Activated CD4-positive, CD25-positive, alpha-beta regulatory T cell treated with anti-CD3 and anti-CD28 coated beads, Interleukin-2, amount 50 U/mL, for 24 hours (primary cell): ENCODE data around the gene VTCN1.
"Not testable (repeated sequence)": the region's sequence is repeated elsewhere in the genome, so short reads cannot be mapped to it uniquely, and the experiment has no call there.

Experiments used
- ATAC-seq, 2 donors: fragments of 150-1000 bp; cut with Tn5 transposase; one replicate each; pipeline ENCODE4 v1.10.0; 2021; ENCODE audit warnings: mild to moderate bottlenecking in 1 of 2, moderate library complexity in 1 of 2

The VTCN1 gene, protein sequence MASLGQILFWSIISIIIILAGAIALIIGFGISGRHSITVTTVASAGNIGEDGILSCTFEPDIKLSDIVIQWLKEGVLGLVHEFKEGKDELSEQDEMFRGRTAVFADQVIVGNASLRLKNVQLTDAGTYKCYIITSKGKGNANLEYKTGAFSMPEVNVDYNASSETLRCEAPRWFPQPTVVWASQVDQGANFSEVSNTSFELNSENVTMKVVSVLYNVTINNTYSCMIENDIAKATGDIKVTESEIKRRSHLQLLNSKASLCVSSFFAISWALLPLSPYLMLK

DNA sequence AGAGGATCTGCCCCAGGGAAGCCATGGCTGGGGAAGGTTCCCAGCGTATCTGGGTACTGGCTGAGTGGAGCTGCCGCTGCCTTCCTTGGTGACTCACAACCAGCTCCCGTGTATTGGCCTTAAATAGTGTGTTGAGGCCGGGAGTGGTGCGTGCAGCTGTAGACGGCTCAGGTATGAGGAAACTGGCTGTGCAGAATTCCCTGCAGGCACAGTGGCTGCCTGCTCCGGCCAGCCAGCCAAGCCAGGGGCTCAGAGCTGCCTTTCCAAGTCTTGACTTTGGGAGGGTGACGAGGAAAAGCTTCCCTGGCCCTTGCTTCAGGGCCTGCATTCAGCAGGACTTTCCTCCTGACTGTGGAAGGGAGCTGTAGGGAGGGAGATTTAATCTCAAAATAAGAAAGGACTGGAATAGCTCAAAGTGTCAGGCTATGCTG is at the start of gene VTCN1:
Gene VTCN1 (minus strand): TSS at position 97 of the 431 bp plus-strand sequence. CDS start 72 bp downstream, at position 25.
- ATAC-seq = no peak

DNA sequence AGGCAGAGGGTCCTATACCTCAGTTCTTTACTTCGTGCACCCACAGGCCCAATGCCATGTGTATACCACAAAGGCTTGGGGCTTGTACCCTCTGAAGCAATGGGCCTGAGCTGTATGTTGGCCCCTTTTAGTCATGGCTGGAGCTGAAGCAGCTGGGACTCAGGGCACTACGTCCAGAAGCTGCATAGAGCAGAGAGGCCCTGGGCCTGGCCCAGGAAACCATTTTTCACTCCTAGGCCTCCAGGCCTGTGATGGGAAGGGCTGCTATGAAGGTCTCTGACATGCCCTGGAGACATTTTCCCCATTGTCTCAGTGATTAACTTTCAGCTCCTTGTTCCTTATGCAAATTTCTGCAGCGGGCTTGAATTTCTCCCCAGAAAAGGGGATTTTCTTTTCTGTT is 48.1 kb upstream of the VTCN1 start:
- ATAC-seq = no peak

DNA sequence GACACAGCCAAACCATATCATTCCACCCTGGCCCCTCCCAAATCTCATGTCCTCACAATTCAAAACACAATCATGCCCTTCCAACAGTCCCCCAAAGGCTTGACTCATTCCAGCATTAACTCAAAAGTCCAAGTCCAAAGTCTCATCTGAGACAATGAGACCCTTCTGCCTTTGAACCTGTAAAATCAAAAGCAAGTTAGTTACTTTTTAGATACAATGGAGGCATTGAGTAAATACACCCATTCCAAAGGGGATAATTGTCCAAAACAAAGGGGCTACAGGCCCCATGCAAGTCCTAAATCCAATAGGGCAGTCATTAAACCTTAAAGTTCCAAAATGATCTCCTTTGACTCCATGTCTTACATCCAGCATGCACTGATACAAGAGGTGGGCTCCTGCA is 47.3 kb upstream of the VTCN1 start:
- ATAC-seq = not testable (repeated sequence)

DNA sequence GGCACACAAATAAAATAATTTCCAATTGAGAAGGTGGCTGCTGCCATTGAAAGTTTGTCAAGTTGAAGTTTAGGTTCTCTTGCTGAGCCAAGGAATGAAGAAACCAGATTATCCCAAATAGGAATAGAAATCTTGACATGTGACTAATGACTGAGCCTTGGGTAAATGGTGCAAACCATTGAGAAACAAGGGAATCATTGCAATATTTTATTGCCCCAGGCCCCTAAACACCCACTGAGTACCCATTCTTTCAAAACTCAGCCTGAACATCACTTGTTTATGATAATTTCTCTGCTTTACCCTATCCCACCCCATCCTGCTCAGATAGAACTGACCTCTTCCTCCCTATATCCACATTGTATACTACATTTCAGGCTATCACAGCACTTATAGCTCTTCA is 46.6 kb upstream of the VTCN1 start:
- ATAC-seq = no peak

DNA sequence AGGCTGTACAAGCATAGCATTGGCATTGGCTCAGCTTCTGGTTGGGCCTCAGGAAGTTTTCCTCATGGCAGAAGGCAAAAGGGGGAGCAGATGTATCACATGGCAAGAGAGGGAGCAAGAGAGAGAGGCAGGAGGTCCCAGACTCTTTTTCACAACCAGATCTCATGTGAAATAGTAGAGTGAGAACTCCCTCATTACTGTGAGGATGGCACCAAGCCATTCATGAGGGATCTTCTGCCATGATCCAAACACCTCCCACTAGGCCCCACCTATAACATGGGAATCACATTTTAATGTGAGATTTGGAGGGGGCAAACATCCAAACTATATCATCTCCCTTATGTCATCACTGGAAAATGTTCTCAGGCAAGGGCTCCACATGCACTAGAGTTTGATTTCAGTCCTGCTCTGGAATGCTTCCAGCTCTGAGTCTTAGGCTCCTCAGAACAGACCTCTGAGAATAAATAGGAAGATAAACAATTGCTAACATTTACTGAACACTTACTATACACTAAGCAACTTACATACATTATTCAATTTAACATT is 39.4 kb upstream of the VTCN1 start:
- no peak for ATAC-seq

DNA sequence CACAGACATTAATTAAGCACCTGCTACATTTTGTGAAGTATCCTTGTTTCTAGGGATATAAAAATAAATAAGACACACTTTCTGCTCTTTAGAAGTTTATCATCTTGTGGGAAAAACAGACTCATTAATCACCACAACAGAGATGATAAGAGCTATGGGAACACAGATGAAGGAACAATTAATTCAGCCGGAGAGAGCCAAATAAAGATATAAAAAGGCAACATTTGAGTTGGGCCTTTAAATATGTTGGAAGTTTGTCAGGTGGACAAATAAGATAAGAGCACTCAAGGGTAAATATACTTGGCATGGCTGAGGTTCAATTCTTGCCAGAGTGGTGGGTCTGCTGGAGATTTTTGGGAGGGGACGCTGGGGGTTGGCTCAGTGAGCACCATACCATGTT is 34.2 kb upstream of the VTCN1 start:
- ATAC-seq = no peak

DNA sequence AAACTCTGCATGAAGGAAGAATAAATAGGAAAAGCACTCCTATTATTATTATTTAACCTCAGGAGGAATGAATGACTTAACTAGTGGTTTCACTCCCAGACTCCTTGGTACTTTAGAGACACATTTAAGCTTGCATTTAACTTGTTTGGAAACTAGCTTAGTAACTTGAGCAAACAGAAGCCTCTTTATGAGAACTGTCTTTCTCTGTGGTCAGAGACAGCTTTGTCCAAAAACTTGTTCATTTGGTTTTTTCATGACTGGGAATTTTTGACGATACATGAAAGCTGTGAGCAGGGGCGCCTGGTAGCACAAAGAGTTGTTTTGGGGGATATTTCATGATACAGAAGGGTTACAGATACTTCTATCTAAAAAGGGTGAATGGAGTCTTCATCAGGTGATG is 33.6 kb upstream of the VTCN1 start:
- ATAC-seq = no peak

DNA sequence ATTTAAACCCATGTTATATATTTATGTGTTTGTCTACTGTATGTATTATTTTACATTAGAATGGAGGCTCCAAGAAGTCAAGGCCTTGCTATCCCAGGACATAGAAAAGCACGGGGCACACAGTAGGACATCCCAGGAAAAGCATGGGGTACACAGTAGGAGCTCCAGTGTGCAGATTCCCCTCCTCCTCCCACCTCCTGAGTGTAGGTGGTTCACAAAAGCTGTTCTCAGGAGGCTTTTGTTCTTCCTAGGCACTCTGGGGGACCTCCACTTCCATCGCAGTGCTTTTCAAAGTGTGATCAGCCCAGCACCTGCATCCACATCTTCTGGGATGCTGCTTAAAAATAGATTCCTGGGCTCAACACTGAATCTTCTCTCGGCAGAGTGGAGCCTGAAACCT is 30.8 kb upstream of the VTCN1 start:
- no peak for ATAC-seq

DNA sequence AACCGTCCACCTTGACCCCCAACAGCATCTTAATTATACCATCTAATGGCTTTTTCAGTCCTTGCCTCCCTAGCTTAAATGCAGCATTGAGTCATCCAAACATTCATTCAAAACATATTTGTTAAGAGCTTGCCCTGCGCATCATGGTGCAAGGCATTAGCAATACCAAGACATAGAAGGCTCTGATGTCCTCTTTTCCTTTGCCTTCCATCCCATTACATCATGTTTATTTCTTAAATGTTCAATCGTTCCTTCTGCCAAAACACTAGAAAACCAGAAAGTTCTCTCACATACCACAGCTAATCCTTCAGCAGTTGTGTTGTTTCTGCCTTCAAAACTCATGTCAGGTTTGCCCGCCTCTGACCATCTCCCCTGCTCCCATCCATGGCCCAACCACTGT is 29.8 kb upstream of the VTCN1 start:
- ATAC-seq = no peak

DNA sequence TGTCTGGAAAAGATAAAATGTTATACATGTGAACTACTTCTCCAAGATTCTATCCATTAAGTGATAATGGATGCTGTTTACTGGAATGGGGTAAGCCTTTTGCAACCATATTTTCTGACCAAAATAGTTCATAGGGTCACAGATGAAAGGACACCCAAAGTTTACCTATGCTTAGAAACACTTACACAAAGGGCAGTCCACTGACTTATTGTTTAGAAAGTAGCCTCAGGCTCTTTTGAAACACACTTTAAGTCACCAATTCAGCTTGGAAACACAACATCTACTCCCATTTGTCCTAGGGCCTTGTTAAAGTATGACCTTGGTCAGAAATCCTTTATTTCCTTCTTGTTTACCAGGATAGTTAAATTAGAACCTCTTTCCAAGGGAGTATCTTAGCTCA is 28.7 kb upstream of the VTCN1 start:
- ATAC-seq = no peak

DNA sequence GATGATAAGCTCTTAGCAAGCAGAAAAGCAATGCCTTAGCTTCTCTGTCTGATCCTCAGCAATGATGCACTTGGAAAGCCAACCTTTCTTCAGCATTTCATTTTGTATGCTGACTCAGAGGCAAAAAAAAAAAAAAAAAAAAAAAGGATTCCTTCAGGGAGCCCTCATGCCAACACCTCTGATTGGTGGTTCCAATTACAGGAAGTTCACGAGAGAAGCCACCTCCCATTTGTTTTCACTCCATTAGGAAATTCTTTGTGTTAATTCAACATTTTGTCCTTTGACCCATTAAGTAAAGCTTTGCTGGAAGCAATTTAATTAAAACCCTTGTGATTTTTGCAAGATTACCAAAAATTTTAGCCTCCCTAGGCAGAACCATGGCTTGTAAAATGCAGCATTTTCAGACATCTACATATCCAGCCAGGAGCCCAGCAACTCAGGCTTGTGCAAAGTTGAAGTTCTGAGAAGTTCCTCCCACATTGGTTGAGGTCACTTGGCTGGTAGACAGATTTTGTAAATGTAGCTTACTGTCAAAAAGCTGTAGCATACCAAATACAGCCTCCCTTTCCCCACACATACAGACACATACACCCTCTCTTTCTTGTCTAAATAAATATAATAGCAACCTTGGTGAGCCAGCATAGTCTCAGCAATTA is 27.1 kb upstream of the VTCN1 start:
- ATAC-seq = no peak

DNA sequence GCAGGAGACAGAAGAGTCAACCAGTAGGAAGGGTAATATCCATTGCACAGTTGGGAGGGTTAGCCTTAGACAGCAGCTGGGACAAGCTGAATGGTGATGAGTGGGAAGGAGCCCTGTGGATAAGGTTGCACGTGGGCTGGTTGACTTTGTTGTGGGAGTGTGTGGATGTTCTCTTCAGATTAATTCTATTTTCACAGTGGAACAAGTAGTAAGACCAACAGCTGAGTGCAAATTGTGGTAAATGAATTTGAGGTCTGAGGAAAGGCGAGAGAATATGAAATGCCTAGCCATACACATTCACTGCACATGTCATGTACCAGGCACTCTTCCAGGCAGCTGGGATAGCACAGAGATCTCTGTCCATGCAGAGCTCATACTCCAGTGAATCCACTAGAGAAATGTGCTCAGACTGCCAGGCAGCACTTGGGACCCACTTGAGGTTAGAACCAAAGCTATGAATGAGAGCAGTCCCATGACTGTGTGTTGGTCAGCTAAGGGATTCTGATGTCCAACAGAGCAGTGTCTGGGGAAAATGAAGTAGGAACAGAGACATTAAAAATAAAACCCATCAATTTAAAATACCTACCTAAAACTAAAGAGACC is 25.2 kb upstream of the VTCN1 start:
- ATAC-seq = no peak

DNA sequence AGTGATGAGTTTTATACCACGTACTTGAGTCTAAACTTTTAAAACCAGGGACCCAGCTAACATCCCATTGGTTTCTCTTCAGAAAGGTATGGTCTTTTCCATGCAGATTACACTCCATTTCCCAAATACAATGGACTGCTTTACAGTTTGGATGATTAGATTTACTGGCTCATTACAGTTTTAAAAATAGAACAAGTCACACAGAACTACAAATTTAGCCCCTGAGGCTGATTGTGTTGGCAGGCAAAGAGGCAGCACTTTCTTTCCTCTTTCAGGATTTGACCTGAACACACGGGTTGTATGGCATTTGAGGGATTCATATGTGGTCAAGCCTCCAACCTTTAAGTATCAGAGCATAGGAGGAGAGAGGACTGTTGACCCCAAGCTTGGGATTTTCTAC is 21.8 kb upstream of the VTCN1 start:
- ATAC-seq = no peak

DNA sequence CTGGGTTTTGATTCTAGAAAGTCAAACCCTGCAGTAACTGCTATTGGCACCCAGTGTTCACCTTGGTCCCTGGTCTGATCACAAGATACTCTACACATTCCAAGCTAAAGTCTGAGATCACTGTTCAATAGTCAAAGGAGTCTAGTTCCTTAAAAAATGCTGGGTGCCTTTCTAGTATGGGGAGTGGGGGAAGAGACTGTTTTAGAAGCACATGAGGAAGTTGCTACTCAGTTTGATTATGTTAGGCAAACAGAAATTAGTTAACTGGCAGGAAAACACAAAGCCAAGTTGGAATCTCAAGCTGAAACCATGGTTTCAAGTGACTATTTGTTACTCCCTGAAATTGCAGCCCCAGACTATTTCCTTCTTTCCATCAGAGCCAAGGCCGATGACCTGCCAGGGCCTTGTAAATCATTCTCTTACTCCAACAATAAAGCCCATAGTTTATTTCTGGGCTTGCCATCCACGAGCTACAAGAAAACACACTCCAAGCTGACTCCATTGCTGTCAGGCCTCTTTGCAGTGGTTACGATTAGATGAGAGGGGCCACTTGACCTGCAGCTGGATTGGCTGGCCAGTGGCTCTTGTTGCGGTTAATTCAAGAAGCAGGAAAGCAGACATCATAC is 21.1 kb upstream of the VTCN1 start:
- no peak for ATAC-seq

DNA sequence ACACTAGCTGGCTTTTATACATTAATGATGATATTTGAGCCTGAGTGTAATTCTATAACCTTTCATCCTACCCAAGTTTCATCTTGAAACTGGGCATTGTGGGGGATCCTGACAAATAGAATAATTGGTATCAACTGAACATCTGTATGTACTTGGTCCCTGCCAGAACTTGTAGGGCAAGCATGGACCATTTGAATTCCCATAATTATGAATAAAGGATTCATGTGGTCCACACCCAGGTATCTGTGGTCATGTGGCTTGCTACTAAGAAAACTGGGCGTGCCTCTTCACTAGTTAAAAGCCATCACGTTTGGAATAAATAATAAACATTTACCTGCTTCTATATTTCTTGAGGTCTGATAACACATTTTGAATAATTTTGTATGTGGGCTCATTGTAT is 20.6 kb upstream of the VTCN1 start:
- ATAC-seq = no peak

DNA sequence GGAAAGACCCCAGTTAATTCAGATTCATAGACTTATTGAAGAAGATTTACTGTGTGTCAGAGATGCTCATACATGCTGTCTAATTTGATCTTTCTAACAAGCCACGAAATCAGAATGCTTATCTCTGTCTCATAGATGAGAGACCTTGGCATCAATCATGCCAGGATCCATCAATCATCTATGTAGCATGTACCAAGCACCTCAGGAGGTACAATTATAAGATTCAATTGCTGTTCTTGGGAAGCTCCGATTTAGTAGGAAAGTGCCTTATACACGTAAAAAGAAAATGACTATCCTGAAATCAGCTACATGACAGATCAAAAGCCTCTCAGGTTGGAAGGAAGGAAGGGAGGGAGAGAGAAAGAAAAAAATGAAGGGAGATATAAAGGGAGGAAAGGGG is 18.5 kb upstream of the VTCN1 start:
- ATAC-seq = no peak

DNA sequence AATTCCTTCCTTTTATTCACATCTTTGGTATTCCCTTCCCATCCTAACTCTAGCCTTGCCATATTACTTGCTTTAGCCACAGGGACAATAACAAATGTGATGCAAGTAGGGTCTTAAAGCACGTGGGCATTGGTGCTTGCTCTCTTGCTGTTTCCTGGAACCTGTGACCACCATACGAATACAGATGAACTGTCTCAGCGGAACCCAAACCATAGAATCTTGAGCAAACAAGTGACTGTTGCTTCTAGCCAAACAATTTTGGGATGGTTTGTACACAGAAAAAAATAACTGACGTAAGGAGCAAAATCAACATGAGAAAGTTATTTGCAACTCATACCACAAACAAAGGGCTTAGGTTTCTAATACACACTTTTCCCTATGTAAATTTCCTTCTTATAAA is 15.2 kb upstream of the VTCN1 start:
- ATAC-seq = no peak

DNA sequence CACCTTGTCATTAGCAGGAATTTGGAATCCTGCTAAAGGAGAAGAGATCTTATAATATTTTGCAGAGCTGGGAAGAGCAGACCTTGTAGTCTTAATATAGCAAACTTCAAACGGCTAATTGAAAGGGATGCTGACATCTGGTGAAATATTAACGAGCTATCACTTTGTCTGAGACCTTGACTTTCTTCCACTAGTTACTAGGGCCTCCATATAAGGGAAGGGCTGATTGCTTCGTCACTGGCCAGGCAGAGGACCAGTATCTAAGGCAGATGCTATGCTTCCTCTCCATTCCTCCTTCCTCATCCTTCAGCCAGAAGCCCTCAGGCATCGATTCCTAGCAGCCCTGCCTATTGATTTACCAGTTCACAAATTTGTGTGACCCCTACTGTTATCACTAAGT is 6.0 kb upstream of the VTCN1 start:
- ATAC-seq = no peak

DNA sequence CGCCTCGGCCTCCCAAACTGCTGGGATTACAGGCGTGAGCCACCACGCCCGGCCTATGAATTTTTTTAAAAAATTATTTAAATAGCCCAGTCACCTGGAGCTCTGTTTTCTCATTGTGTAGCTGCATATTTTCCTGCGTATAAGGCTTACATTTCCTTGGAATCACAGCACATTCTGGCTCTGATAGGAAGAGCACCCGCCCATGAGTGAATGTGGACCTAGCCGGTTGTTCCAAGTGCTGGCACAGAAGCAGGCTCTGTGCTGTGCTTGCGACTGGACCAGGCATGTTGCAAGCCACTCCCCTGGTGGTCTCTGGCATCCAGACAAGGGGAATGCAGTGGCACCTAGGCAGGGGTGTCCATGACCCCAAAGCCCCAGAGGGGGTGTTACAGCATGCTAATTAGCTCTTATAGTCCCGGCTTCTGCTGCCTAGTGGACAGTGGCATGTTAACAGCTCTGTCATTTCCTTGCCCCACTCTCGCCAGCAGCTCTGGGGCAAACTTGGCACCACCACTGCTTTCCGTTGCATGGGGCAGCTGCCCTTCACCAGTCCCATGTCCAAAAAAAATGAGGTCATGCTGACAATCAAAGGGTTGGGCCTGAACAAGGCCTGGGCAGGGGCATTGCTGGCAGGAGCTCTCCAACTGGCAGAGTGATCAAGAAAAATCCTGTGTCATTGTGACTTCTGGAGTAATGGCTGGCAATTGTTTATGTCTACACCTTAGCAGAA is 5.2 kb upstream of the VTCN1 start:
- no peak for ATAC-seq

DNA sequence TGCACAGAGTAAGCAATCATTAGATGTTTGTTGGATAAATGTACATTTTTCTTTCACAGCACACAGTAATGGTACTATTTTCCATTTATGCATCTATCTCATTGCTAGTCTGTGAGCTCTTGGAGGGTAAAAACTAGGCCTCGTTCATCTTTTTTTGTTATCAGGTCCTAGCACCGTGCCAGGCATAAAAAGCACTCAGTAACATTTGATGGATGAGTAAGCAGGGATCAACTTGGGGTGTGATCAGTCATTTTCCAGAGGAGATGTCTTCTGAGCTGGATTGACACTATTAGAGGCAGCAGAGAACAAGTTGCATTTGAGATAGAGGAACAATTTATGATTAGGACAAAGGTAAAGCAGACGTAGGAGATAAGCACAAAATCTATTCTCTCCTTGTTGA is 4.3 kb upstream of the VTCN1 start:
- ATAC-seq = no peak

DNA sequence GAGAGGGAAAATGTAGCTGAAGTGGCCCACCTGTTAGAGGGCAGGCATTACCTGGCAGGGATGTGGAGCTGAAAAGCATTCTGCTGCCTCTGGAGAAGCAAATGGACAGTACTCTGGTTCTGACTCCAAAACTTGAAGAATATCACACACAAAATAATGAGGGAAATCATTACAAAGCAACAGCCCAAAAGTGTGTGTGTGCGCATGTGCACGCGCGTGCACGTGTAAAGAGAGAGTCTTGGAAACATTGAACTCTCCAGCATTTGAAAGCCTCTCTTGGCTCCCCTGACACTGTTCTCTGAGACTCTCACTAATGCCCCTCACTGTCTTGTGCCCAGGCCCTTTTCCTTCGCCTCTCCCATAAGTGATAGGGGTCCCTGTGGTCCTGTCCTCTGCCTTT is 2.3 kb upstream of the VTCN1 start:
- ATAC-seq = no peak

DNA sequence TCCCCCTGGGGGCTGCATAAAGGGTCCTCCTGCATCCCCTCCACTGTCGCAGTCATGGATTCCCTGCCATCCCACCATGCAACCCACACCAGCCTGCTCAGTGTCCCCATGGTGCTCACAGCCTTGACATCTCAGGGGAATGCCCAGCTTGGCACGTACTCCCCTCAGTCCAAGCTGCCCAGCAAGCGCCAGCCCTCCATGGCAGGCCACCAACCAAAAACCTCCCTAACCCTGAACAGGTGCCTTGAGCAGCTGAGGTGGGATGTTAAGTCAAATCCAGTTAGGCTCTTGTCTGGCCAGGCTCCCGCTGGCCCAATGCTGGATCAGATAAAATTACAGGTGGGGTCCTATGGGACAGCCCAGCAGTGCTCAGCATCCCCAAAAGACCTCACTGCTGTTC is 341 bp downstream of the VTCN1 start:
- ATAC-seq = no peak

DNA sequence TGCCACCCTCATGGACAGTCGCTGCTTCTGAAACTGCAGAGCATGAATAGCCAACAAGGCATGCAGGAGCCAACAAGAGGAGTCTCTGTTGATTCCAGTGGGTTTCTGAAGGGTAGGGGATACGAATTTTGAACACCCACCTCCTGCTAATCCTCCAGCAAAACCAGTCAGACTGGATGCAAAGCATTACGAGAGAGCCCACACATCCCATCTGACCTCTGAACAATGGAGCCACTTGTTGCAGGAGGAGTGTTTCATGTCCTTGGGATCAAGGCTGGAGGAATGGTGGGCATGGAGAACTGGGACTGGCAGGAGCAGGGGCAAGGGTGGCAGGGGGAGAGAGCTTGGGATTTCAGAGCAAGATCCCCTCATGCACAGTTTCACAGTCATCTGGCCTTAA is 1.6 kb downstream of the VTCN1 start:
- ATAC-seq = no peak
